Kidney (tissue), 14 donors: ENCODE data around the gene SHISA6. TPM values are rescaled to one million over a fixed set of nuclear protein-coding genes. Genes with fewer than 3 reads are reported as not detected.

Experiments
- DNase-seq, 5 donors: peaks; one replicate each; pipeline ENCODE4 v3.0.0-alpha.2; 2013 to 2020
- FAIRE-seq: peaks from 2 replicates; lab custom pipeline; 2012; peaks lifted over from hg19 to GRCh38; lab: Jason Lieb, UNC
- H3K27ac ChIP-seq, 2 donors: one replicate each; pipeline ENCODE4 v1.7.0; 2013; ENCODE audit warnings: low read depth in 2 of 2, low read length in 2 of 2, inconsistent platforms in 1 of 2
- H3K27me3 ChIP-seq: one replicate; pipeline ENCODE4 v1.7.1; 2013; ENCODE audit warnings: low read length, inconsistent platforms; ENCODE audit not compliant: control insufficient read depth, insufficient read depth
- H3K36me3 ChIP-seq, 3 donors: one replicate each; pipeline versions ENCODE4 v1.7.0 to v1.7.1; 2013; ENCODE audit warnings: low read length in 3 of 3, control low read depth in 1 of 3, inconsistent platforms in 1 of 3; ENCODE audit not compliant: insufficient read depth in 3 of 3, control insufficient read depth in 2 of 3
- H3K4me1 ChIP-seq, 3 donors: one replicate each; pipeline versions ENCODE4 v1.7.0 to v1.7.1; 2013; ENCODE audit warnings: low read length in 3 of 3, inconsistent platforms in 1 of 3, low read depth in 1 of 3; ENCODE audit not compliant: control insufficient read depth in 2 of 3, insufficient read depth in 2 of 3
- H3K4me3 ChIP-seq, 3 donors: one replicate each; pipeline versions ENCODE4 v1.7.0 to v1.8.1; 2013; ENCODE audit warnings: low read length in 3 of 3, control low read depth in 1 of 3, inconsistent platforms in 1 of 3
- H3K9ac ChIP-seq, 3 donors: one replicate each; pipeline versions ENCODE4 v1.7.0 to v1.7.1; 2013; ENCODE audit warnings: low read length in 3 of 3, control low read depth in 1 of 3, inconsistent platforms in 1 of 3
- H3K9me3 ChIP-seq, 3 donors: one replicate each; pipeline versions ENCODE4 v1.7.0 to v1.7.1; 2013; ENCODE audit warnings: low read length in 3 of 3, control low read depth in 1 of 3, inconsistent platforms in 1 of 3; ENCODE audit not compliant: control insufficient read depth in 2 of 3, insufficient read depth in 1 of 3
- intact Hi-C: fragments of 100-400 bp; cut with DNase I; formaldehyde crosslinking; loops from one replicate; pipeline ENCODE4 v1.11.1; 2022
- polyA plus RNA-seq: library from polyadenylated mRNA; stranded (reverse); fragments of 350-450 nt; fragmentation: Illumina TruSeq; extraction: RNeasy Lipid Tissue Mini Kit (QIAGEN cat#74804); gene quantifications from one replicate; pipeline ENCODE4 v1.2.3, GENCODE V29; 2014; ENCODE audit warnings: low read depth, low replicate concordance; ENCODE audit not compliant: insufficient read depth
- total RNA-seq: library from RNA; stranded (reverse); fragmentation: NEBNext Ultra II Directional; extraction: Animal tissue kit (Norgen Biotek cat#: 25700); gene quantifications from one replicate; pipeline ENCODE4 v1.2.1, GENCODE V29; 2021
- TF ChIP-seq, protein P1 (sequence below): IDR thresholded peaks from 3 replicates; pipeline ENCODE4 v1.5.1; 2012; ENCODE audit warnings: mild to moderate bottlenecking, moderate library complexity, borderline replicate concordance; ENCODE audit not compliant: insufficient read depth; ENCODE audit errors: extremely low read depth
- donor health status: control.
- donor health status: control.
- donor health status: control.
- donor health status: control.
- donor health status: control.
- donor health status: DM: yes; HTN: yes; CAD: no.
- donor health status: Normal renal cell carcinoma (clear cell type).

SHISA6 gene
- total and polyA plus RNA-seq, 2 donors from 2014 or later: 0.84 to 1.0 TPM

GRCh38 chr17:11356371-11356770 lies 115.4 kb downstream of the SHISA6 start:
- no peak for FAIRE-seq

DNA sequence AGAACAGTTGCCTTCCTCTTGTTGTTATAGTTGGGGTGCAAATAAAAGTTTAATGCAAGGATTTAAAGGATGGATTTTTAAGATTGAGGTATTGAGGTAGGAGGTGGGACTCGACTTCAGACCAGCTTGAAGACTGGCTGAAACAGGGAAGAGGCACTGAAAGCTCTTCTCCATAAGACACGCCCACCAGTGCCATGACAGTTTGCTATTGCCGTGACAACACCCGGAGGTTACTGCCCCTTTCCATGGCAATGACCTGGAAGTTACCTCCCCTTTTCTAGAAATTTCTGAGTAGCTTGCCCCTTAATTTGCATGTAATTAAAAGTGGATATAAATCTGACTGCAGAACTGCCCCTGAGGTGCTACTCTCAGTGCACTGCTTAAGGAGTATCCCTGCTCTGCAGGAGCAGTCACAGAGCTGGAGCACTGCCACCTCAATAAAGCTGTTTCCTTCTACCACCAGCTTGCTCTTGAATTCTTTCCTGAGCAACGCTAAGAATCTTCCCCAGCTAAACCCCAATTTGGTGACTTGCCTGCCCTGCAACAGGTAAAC lies 122.6 kb downstream of the SHISA6 start:
- intact Hi-C loops: no loop called here
- no peak overlapping the region for H3K9ac ChIP-seq
- FAIRE-seq: no peak
- no peak overlapping the region for H3K4me3 ChIP-seq
- no peaks in the 10 kb centered on the region for H3K27me3 ChIP-seq
- H3K27ac ChIP-seq: no peak overlapping the region
- no peaks in the 10 kb centered on the region for H3K36me3 ChIP-seq
- no peaks in the 10 kb centered on the region for H3K9me3 ChIP-seq
- TF ChIP-seq, protein P1, sequence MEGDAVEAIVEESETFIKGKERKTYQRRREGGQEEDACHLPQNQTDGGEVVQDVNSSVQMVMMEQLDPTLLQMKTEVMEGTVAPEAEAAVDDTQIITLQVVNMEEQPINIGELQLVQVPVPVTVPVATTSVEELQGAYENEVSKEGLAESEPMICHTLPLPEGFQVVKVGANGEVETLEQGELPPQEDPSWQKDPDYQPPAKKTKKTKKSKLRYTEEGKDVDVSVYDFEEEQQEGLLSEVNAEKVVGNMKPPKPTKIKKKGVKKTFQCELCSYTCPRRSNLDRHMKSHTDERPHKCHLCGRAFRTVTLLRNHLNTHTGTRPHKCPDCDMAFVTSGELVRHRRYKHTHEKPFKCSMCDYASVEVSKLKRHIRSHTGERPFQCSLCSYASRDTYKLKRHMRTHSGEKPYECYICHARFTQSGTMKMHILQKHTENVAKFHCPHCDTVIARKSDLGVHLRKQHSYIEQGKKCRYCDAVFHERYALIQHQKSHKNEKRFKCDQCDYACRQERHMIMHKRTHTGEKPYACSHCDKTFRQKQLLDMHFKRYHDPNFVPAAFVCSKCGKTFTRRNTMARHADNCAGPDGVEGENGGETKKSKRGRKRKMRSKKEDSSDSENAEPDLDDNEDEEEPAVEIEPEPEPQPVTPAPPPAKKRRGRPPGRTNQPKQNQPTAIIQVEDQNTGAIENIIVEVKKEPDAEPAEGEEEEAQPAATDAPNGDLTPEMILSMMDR: no peak
- no peak for DNase-seq
- H3K4me1 ChIP-seq: no peaks in the 10 kb centered on the region

More at GRCh38 chr17:11356371-11356770, 115.4 kb downstream of the SHISA6 start:
- no peak overlapping the region for H3K4me3 ChIP-seq
- H3K4me1 ChIP-seq: no peaks in the 10 kb centered on the region
- no peaks in the 10 kb centered on the region for H3K36me3 ChIP-seq
- H3K27me3 ChIP-seq: no peaks in the 10 kb centered on the region
- DNase-seq: no peak
- no peak overlapping the region for H3K27ac ChIP-seq
- no peak overlapping the region for H3K9ac ChIP-seq
- no peaks in the 10 kb centered on the region for H3K9me3 ChIP-seq
- TF ChIP-seq, protein P1: no peak
- intact Hi-C loops: no loop called here

- intact Hi-C loops: no loop called here
- TF ChIP-seq, protein P1: no peak
Observed at GRCh38 chr17:11366272-11366850, 125.3 kb downstream of the SHISA6 start.

More at GRCh38 chr17:11366272-11366850, 125.3 kb downstream of the SHISA6 start:
- Histone ChIP-seq H3K4me1 (no peaks in the 10 kb centered on the region), H3K27me3 (no peaks in the 10 kb centered on the region), H3K4me3 (no peak overlapping the region), H3K36me3 (no peaks in the 10 kb centered on the region), H3K9ac (no peak overlapping the region), H3K27ac (no peak overlapping the region), H3K9me3 (no peaks in the 10 kb centered on the region)
- DNase-seq (no peak), FAIRE-seq (no peak)
